ENCODE results near the gene JUNB.

The JUNB gene

DNA sequence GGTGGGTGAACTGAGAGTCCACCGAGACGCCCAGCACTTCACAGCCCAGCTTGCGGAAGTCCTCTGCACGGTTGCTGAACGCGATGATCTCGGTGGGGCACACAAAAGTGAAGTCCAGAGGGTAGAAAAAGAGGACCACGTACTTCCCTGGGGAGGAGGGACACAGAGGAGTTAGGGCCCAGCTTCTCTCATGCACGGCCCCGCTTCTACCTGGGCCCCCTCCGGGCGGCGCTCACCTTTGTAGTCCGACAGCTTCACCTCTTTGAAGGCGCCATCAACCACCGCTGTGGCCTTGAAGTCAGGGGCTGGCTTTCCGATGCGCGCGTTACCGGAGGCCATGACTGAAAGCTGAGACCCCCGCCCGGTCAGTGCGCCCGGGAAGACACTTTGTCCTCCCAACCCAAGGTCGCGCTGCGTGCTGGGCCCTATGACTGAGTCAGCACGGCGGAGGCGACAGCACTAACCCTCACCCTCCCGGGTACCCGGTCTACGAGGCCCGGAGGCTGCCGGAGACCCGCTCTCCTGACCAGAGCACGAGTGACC, 9.7 kb downstream of the JUNB start:
- TF ChIP-seq ARNTL (CRISPR knock-in tag; IDR thresholded peaks at IDR 0.05; ENCODE audit: borderline replicate concordance, low read depth): no peak
- TF ChIP-seq, protein P1, sequence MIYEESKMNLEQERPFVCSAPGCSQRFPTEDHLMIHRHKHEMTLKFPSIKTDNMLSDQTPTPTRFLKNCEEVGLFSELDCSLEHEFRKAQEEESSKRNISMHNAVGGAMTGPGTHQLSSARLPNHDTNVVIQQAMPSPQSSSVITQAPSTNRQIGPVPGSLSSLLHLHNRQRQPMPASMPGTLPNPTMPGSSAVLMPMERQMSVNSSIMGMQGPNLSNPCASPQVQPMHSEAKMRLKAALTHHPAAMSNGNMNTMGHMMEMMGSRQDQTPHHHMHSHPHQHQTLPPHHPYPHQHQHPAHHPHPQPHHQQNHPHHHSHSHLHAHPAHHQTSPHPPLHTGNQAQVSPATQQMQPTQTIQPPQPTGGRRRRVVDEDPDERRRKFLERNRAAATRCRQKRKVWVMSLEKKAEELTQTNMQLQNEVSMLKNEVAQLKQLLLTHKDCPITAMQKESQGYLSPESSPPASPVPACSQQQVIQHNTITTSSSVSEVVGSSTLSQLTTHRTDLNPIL (CRISPR knock-in tag; IDR thresholded peaks at IDR 0.05; ENCODE audit: low read depth): no peak
- TF ChIP-seq SNAI2 (CRISPR knock-in tag; IDR thresholded peaks at IDR 0.05): no peak
- TF ChIP-seq BACH2 (CRISPR knock-in tag; IDR thresholded peaks at IDR 0.05; ENCODE audit: borderline replicate concordance): no peak
- TF ChIP-seq TCF4 (CRISPR knock-in tag; IDR thresholded peaks at IDR 0.05; ENCODE audit: borderline replicate concordance): no peak
- TF ChIP-seq ISL1 (CRISPR knock-in tag; IDR thresholded peaks at IDR 0.05): no peak
- no peak for TF ChIP-seq GLIS3 (CRISPR knock-in tag; IDR thresholded peaks at IDR 0.05)
- TF ChIP-seq ZFP3 (CRISPR knock-in tag; IDR thresholded peaks at IDR 0.05): no peak
- ATAC-seq: peak; percentile 23

DNA sequence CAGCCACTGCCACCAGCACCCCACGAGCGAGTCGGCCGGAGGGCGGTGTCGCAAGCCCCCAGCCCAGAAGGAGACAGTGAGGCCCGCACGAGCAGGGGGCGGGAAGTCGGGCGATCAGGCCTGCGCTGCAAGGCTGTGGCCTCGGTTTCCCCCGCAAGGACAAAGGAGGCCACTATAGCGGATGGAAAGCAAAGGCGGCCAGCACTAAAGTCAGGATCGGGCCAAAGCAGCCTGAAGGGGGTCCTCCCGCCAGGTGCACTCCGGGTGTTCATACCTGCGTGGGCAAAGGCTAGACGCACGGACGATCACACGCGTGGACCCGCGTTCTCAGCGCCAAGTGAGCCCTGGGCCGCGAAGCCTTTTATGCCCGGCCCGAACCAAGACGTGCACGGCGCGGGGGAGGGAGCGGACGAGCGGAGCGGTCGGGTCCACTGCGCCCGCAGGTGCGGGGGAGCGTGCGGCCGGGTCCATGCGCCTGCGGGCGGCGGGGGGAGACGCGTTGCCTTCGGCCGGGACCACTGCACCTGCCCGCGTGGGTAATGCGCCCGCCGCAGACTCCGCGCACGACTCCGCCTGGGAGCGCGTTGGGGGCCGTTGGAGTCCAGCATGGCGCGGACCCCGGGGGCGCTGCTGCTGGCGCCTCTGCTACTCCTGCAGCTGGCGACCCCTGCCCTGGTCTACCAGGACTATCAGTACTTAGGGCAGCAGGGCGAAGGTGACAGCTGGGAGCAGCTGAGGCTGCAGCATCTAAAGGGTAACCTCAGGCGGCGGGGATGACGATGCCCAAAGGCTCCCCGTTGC, 10.4 kb downstream of the JUNB start, which contains the start of the genes PRDX2 and THSD8:
Gene PRDX2, minus strand, starts transcription at position 335 of the 801 bp plus-strand sequence. CDS start 539 bp downstream, outside the sequence.
Gene THSD8, plus strand, starts transcription at position 604 of the 801 bp plus-strand sequence. Its CDS starts 3 bp downstream, at position 607.
- ATAC-seq: peak; percentile 78
- TF ChIP-seq, protein P1 (CRISPR knock-in tag; IDR thresholded peaks at IDR 0.05; ENCODE audit: low read depth): no peak
- TF ChIP-seq ZFP30 (CRISPR knock-in tag; IDR thresholded peaks at IDR 0.05) (no peak), TOX (CRISPR knock-in tag; IDR thresholded peaks at IDR 0.05; ENCODE audit: borderline replicate concordance) (no peak), ZC3H10 (CRISPR knock-in tag; IDR thresholded peaks at IDR 0.05) (no peak), ZNF70 (CRISPR knock-in tag; IDR thresholded peaks at IDR 0.05) (no peak), GLIS3 (CRISPR knock-in tag; IDR thresholded peaks at IDR 0.05) (no peak), OSR1 (CRISPR knock-in tag; IDR thresholded peaks at IDR 0.05) (no peak), PPARA (CRISPR knock-in tag; IDR thresholded peaks at IDR 0.05; ENCODE audit: borderline replicate concordance) (no peak)
- TF ChIP-seq, protein P2, sequence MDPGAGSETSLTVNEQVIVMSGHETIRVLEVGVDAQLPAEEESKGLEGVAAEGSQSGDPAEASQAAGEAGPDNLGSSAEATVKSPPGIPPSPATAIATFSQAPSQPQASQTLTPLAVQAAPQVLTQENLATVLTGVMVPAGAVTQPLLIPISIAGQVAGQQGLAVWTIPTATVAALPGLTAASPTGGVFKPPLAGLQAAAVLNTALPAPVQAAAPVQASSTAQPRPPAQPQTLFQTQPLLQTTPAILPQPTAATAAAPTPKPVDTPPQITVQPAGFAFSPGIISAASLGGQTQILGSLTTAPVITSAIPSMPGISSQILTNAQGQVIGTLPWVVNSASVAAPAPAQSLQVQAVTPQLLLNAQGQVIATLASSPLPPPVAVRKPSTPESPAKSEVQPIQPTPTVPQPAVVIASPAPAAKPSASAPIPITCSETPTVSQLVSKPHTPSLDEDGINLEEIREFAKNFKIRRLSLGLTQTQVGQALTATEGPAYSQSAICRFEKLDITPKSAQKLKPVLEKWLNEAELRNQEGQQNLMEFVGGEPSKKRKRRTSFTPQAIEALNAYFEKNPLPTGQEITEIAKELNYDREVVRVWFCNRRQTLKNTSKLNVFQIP (CRISPR knock-in tag; IDR thresholded peaks at IDR 0.05; ENCODE audit: borderline replicate concordance, low read depth): no peak

DNA sequence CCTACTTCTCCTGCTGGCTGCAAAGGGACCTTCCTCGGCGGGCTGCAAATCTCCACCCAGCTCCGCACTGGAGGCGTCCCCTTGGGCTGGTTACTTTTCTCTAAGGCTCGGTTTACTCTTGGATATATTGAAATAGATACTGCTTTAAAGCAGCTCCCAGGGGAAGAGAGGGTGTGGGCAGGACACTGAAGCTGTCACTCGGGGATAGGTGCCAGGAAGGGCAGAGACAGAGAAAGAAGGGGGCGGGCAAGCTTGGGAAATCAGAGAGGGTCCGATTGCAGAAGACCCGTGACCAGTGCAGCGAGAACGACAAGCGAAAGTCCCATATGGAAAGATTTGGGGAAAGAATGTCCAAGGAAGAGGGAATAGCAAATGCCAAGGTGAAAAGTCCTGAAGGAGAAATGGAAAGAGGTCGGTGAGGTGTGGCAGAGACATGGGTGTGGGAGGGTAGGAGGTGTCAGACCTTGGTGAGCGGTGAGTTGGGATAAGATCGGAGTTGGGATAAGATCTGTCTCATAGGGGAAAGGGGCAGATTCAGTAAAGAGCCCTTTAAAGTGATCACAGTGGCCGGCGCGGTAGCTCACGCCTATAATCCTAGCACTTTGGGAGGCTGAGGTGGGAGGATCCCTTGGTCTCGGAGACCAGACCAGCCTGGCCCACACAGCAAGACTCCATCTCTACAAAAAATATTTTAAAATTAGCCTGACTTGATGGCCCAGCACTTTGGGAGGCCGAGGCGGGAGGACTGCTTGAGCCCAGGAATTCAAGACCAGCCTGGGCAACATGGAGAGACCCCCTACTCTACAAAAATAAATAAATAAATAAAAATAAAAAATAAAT, 11.2 kb downstream of the JUNB start:
- ATAC-seq: peak; percentile 25
- TF ChIP-seq, protein P3, sequence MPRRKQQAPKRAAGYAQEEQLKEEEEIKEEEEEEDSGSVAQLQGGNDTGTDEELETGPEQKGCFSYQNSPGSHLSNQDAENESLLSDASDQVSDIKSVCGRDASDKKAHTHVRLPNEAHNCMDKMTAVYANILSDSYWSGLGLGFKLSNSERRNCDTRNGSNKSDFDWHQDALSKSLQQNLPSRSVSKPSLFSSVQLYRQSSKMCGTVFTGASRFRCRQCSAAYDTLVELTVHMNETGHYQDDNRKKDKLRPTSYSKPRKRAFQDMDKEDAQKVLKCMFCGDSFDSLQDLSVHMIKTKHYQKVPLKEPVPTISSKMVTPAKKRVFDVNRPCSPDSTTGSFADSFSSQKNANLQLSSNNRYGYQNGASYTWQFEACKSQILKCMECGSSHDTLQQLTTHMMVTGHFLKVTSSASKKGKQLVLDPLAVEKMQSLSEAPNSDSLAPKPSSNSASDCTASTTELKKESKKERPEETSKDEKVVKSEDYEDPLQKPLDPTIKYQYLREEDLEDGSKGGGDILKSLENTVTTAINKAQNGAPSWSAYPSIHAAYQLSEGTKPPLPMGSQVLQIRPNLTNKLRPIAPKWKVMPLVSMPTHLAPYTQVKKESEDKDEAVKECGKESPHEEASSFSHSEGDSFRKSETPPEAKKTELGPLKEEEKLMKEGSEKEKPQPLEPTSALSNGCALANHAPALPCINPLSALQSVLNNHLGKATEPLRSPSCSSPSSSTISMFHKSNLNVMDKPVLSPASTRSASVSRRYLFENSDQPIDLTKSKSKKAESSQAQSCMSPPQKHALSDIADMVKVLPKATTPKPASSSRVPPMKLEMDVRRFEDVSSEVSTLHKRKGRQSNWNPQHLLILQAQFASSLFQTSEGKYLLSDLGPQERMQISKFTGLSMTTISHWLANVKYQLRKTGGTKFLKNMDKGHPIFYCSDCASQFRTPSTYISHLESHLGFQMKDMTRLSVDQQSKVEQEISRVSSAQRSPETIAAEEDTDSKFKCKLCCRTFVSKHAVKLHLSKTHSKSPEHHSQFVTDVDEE (CRISPR knock-in tag; IDR thresholded peaks at IDR 0.05): no peak
- TF ChIP-seq ISL1 (CRISPR knock-in tag; IDR thresholded peaks at IDR 0.05) (no peak), SNAI2 (CRISPR knock-in tag; IDR thresholded peaks at IDR 0.05) (no peak), ARNTL (CRISPR knock-in tag; IDR thresholded peaks at IDR 0.05; ENCODE audit: borderline replicate concordance, low read depth) (no peak), GLIS3 (CRISPR knock-in tag; IDR thresholded peaks at IDR 0.05) (no peak), PPARA (CRISPR knock-in tag; IDR thresholded peaks at IDR 0.05; ENCODE audit: borderline replicate concordance) (no peak), CSDC2 (CRISPR knock-in tag; IDR thresholded peaks at IDR 0.05) (no peak), OSR1 (CRISPR knock-in tag; IDR thresholded peaks at IDR 0.05) (no peak), BACH2 (CRISPR knock-in tag; IDR thresholded peaks at IDR 0.05; ENCODE audit: borderline replicate concordance) (no peak), ZFP3 (CRISPR knock-in tag; IDR thresholded peaks at IDR 0.05) (no peak), ZC3H10 (CRISPR knock-in tag; IDR thresholded peaks at IDR 0.05) (no peak), RARB (CRISPR knock-in tag; IDR thresholded peaks at IDR 0.05) (no peak), ZNF8 (CRISPR knock-in tag; IDR thresholded peaks at IDR 0.05) (no peak), ZNF70 (CRISPR knock-in tag; IDR thresholded peaks at IDR 0.05) (no peak), ZNF565 (CRISPR knock-in tag; conservative IDR thresholded peaks at IDR 0.05; ENCODE audit: low read depth) (no peak), ZFP30 (CRISPR knock-in tag; IDR thresholded peaks at IDR 0.05) (no peak), ESRRG (CRISPR knock-in tag; IDR thresholded peaks at IDR 0.05) (no peak)
- TF ChIP-seq, protein P4, sequence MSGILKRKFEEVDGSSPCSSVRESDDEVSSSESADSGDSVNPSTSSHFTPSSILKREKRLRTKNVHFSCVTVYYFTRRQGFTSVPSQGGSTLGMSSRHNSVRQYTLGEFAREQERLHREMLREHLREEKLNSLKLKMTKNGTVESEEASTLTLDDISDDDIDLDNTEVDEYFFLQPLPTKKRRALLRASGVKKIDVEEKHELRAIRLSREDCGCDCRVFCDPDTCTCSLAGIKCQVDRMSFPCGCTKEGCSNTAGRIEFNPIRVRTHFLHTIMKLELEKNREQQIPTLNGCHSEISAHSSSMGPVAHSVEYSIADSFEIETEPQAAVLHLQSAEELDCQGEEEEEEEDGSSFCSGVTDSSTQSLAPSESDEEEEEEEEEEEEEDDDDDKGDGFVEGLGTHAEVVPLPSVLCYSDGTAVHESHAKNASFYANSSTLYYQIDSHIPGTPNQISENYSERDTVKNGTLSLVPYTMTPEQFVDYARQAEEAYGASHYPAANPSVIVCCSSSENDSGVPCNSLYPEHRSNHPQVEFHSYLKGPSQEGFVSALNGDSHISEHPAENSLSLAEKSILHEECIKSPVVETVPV (CRISPR knock-in tag; IDR thresholded peaks at IDR 0.05): no peak
- TF ChIP-seq, protein P2 (CRISPR knock-in tag; IDR thresholded peaks at IDR 0.05; ENCODE audit: borderline replicate concordance, low read depth): no peak
- TF ChIP-seq, protein P1 (CRISPR knock-in tag; IDR thresholded peaks at IDR 0.05; ENCODE audit: low read depth): no peak
